Prostate gland (tissue), 2 donors: Measurements from ENCODE around the gene ZNF557.

Experiments
- POLR2A ChIP-seq: fragments of 450-650 bp; IDR thresholded peaks from one replicate; pipeline ENCODE4 v1.6.1; 2016; ENCODE audit warnings: antibody characterized with exemption, mild to moderate bottlenecking
- TF ChIP-seq, protein P1 (sequence below), 4 experiments: fragments of 200-600 bp in 2 of 4; fragments of 450-650 bp in 2 of 4; sonication (generic) in 2 of 4; IDR thresholded peaks; 1 replicate in 3 of 4; 2 replicates in 1 of 4; pipeline ENCODE4 v1.5.1; 2016 to 2019; ENCODE audit warnings: antibody characterized with exemption in 4 of 4, mild to moderate bottlenecking in 2 of 4, moderate library complexity in 2 of 4

DNA sequence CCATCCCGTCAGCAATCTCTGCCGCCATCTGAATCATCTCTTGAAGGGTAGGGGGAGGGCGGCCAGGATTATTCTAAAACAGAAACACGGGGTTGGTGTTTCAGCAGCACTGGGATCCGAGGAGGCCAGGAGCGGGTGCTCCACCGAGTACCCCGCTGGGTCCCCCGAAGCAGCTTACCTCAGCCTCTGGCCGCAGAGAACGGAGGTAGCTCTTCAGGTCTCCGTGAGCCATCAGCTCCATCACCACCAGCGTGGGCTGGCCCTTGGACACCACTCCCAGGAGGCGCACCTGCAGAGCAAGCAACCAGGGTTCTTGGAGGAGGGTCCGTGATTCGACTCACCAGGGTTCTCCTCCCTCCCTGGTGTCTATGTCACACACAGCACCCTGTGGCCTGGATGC, 53.2 kb downstream of the ZNF557 start:
- TF ChIP-seq POLR2A, result no peak
- TF ChIP-seq, protein P1, sequence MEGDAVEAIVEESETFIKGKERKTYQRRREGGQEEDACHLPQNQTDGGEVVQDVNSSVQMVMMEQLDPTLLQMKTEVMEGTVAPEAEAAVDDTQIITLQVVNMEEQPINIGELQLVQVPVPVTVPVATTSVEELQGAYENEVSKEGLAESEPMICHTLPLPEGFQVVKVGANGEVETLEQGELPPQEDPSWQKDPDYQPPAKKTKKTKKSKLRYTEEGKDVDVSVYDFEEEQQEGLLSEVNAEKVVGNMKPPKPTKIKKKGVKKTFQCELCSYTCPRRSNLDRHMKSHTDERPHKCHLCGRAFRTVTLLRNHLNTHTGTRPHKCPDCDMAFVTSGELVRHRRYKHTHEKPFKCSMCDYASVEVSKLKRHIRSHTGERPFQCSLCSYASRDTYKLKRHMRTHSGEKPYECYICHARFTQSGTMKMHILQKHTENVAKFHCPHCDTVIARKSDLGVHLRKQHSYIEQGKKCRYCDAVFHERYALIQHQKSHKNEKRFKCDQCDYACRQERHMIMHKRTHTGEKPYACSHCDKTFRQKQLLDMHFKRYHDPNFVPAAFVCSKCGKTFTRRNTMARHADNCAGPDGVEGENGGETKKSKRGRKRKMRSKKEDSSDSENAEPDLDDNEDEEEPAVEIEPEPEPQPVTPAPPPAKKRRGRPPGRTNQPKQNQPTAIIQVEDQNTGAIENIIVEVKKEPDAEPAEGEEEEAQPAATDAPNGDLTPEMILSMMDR (IDR thresholded peaks at IDR 0.05), result no peak
